ENCODE results near the gene EIF4A3. TPM values are rescaled to one million over a fixed set of nuclear protein-coding genes. Genes with fewer than 3 reads are reported as not detected.

The EIF4A3 gene
- total RNA-seq, 1 donor from 2014 or later: 83.6 TPM

DNA sequence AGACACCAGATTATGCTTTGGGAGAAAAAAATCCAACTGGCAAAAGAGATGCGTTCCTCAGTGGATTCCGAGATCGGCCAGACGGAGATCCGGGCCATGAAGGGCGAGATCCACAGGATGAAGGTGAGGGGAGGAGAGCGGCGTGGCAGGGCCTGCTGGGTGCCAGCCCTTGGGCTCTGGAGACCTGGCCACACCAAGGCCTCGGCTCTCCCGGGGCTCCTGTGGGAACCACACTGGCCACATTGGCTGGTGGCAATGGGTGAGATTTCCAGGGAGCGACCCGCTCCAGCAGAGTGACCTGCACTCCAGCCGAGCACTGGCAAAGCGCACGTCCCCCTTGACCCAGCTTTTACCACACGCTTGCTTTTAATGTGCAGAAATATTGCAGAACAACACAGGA is 57.2 kb downstream of the EIF4A3 start:
- H3K36me3 Mint-ChIP-seq (ENCODE audit: insufficient read depth): peaks cover 3% of the 10 kb centered on the region
- TF ChIP-seq CTCF (IDR thresholded peaks at IDR 0.05; ENCODE audit: unreplicated experiment): no peak
- H3K4me1 Mint-ChIP-seq (ENCODE audit: low read depth): no peaks in the 10 kb centered on the region
- H3K9me3 Mint-ChIP-seq (ENCODE audit: low read depth): no peaks in the 10 kb centered on the region
- no peak overlapping the region for H3K4me3 Mint-ChIP-seq (ENCODE audit: low read depth)
- H3K27ac Mint-ChIP-seq: no peak overlapping the region
- DNase-seq (ENCODE audit: low spot score, unreplicated experiment): no peak
- no peaks in the 10 kb centered on the region for H3K27me3 Mint-ChIP-seq

GRCh38 chr17:80087346-80088265 is 59.3 kb downstream of the EIF4A3 start:
- DNase-seq (ENCODE audit: low spot score, unreplicated experiment): no peak
- no peak for TF ChIP-seq CTCF (IDR thresholded peaks at IDR 0.05; ENCODE audit: unreplicated experiment)
- Mint-ChIP-seq H3K27me3 (no peaks in the 10 kb centered on the region), H3K9me3 (ENCODE audit: low read depth) (no peaks in the 10 kb centered on the region), H3K4me1 (ENCODE audit: low read depth) (no peaks in the 10 kb centered on the region), H3K4me3 (ENCODE audit: low read depth) (no peak overlapping the region), H3K36me3 (ENCODE audit: insufficient read depth) (peaks cover 3% of the 10 kb centered on the region), H3K27ac (no peak overlapping the region)

DNA sequence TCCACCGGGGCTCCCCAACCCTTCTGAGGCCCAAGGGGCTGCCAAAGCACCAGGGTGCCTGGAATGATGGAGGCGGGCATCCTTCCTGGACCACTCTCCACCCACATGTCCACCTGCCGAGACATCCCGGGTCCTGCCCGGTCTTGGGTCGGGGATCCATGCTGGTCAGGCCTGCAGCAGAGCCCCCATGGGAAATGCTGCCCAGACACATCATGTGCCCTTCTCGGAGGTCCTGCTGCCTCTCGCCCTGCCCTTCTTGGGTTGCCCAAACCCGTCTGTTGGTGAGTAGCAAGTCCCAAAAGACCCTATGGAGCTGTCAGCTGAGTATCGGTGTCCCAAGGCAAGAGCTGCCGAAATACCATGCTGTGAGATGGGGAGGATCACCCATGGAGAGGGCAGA is 60.3 kb downstream of the EIF4A3 start:
- Mint-ChIP-seq H3K4me3 (ENCODE audit: low read depth) (no peak overlapping the region), H3K27me3 (no peaks in the 10 kb centered on the region), H3K4me1 (ENCODE audit: low read depth) (no peaks in the 10 kb centered on the region), H3K27ac (no peak overlapping the region), H3K9me3 (ENCODE audit: low read depth) (no peaks in the 10 kb centered on the region), H3K36me3 (ENCODE audit: insufficient read depth) (peaks cover 3% of the 10 kb centered on the region)
- no peak for TF ChIP-seq CTCF (IDR thresholded peaks at IDR 0.05; ENCODE audit: unreplicated experiment)
- no peak for DNase-seq (ENCODE audit: low spot score, unreplicated experiment)

GRCh38 chr17:80086081-80086480 is 60.8 kb downstream of the EIF4A3 start:
- Mint-ChIP-seq H3K36me3 (ENCODE audit: insufficient read depth) (peaks cover 3% of the 10 kb centered on the region), H3K27ac (no peak overlapping the region), H3K4me1 (ENCODE audit: low read depth) (no peaks in the 10 kb centered on the region), H3K9me3 (ENCODE audit: low read depth) (no peaks in the 10 kb centered on the region), H3K4me3 (ENCODE audit: low read depth) (no peak overlapping the region), H3K27me3 (no peaks in the 10 kb centered on the region)
- TF ChIP-seq CTCF (IDR thresholded peaks at IDR 0.05; ENCODE audit: unreplicated experiment): no peak
- no peak for DNase-seq (ENCODE audit: low spot score, unreplicated experiment)

DNA sequence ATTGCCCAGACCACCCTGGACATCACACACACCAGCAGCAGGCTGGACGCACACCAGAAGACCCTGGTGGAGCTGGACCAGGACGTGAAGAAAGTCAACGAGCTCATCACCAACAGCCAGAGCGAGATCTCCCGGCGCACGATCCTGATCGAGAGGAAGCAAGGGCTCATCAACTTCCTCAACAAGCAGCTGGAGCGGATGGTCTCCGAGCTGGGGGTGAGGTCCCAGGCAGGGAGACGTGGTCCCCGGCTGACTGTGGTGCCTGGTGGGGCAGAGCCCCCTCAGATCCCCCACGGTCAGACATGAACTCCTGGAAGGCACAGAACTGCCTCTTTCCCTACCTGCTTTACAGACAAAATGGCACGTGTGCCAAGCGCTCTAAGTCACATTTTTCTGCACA is 62.2 kb downstream of the EIF4A3 start:
- Mint-ChIP-seq H3K4me1 (ENCODE audit: low read depth) (no peaks in the 10 kb centered on the region), H3K27ac (no peak overlapping the region), H3K36me3 (ENCODE audit: insufficient read depth) (no peaks in the 10 kb centered on the region), H3K9me3 (ENCODE audit: low read depth) (no peaks in the 10 kb centered on the region), H3K27me3 (no peaks in the 10 kb centered on the region), H3K4me3 (ENCODE audit: low read depth) (no peak overlapping the region)
- DNase-seq (ENCODE audit: low spot score, unreplicated experiment): no peak
- TF ChIP-seq CTCF (IDR thresholded peaks at IDR 0.05; ENCODE audit: unreplicated experiment): no peak

Small RNAs within 50 kb of the gene (microRNA-seq; reads per million reads assigned to microRNA genes)
- not detected for gene MIR1268B (ENCODE audit: borderline number of aligned reads, unreplicated experiment)

Other genes starting within 250 kb of the EIF4A3 start
- gene TBC1D16, start 111.3 kb downstream of the EIF4A3 start, total RNA-seq: 85.1 and 87.9 TPM in 2 replicates
- gene CCDC40, start 110.5 kb downstream of the EIF4A3 start, total RNA-seq: 26.9 and 28.0 TPM in 2 replicates
- gene GAA, start 45.5 kb downstream of the EIF4A3 start, total RNA-seq: 37.9 and 41.1 TPM in 2 replicates
- 0.36 TPM in 1 of 2 replicates, not detected in the other for gene CARD14, start 22.9 kb upstream of the EIF4A3 start, total RNA-seq
- 42.0 and 43.9 TPM in 2 replicates for gene SGSH, start 73.2 kb upstream of the EIF4A3 start, total RNA-seq
- gene SLC26A11, start 73.3 kb upstream of the EIF4A3 start, total RNA-seq: 37.4 and 40.1 TPM in 2 replicates
- gene RNF213, start 113.7 kb upstream of the EIF4A3 start, total RNA-seq: 57.6 and 61.9 TPM in 2 replicates

Data from progenitor cell of endocrine pancreas (in vitro differentiated cells).